ENCODE measurements around the gene TRIM32.

GRCh38 chr9:116741742-116742141 lies 54.6 kb downstream of the TRIM32 start:
- TF ChIP-seq KAT7 (CRISPR knock-in tag; IDR thresholded peaks at IDR 0.05; ENCODE audit: borderline replicate concordance) (no peak), CTCF (CRISPR knock-in tag; IDR thresholded peaks at IDR 0.05) (no peak), ZZZ3 (CRISPR knock-in tag; IDR thresholded peaks at IDR 0.05; ENCODE audit: borderline replicate concordance) (no peak)
- TF ChIP-seq, protein P1, sequence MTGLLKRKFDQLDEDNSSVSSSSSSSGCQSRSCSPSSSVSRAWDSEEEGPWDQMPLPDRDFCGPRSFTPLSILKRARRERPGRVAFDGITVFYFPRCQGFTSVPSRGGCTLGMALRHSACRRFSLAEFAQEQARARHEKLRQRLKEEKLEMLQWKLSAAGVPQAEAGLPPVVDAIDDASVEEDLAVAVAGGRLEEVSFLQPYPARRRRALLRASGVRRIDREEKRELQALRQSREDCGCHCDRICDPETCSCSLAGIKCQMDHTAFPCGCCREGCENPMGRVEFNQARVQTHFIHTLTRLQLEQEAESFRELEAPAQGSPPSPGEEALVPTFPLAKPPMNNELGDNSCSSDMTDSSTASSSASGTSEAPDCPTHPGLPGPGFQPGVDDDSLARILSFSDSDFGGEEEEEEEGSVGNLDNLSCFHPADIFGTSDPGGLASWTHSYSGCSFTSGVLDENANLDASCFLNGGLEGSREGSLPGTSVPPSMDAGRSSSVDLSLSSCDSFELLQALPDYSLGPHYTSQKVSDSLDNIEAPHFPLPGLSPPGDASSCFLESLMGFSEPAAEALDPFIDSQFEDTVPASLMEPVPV (CRISPR knock-in tag; IDR thresholded peaks at IDR 0.05) = no peak
